ENCODE data around the gene ORC4. TPM values are rescaled to one million over a fixed set of nuclear protein-coding genes. Genes with fewer than 3 reads are reported as not detected.
A peak's percentile ranks its signal among the peaks of the same experiment; 100 is the strongest.
"Not testable (repeated sequence)": the region's sequence is repeated elsewhere in the genome, so short reads cannot be mapped to it uniquely, and the experiment has no call there.

Gene ORC4
- total RNA-seq, 2 donors from 2014 or later, result 57.8 to 61.0 TPM

DNA sequence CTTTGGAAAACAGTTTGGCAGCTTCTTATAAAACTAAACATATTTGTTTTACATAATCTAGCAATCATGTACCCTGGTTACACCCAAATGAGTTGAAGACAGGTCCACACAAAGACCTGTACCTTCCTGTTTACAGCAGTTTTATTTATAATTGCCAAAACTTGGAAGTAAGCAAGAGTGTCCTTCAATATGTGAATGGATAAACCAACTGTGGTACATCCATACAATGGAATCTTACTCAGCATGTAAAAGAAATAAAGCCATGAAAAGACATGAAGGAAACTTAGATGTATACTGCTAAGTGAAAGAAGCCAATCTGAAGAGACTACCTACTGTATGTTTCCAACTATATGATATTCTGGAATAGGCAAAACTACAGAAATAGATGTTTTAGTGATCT, 23.7 kb downstream of the ORC4 start:
- Mint-ChIP-seq H3K27ac (no peak overlapping the region), H3K4me1 (peaks cover 21% of the 10 kb centered on the region), H3K4me3 (no peak overlapping the region), H3K9me3 (peaks cover 23% of the 10 kb centered on the region), H3K27me3 (ENCODE audit: insufficient read depth) (no peaks in the 10 kb centered on the region), H3K36me3 (ENCODE audit: low read depth) (peaks cover 34% of the 10 kb centered on the region)
- Histone ChIP-seq H3K27ac (ENCODE audit: low read depth, low read length) (no peak overlapping the region), H3K4me3 (ENCODE audit: low read length) (no peak overlapping the region), H3K4me1 (ENCODE audit: control insufficient read depth, insufficient read depth, low read length) (peaks cover 3% of the 10 kb centered on the region), H3K27me3 (ENCODE audit: control insufficient read depth, insufficient read depth, low read length, poor library complexity, severe bottlenecking) (no peaks in the 10 kb centered on the region), H3K36me3 (ENCODE audit: control insufficient read depth, insufficient read depth, low read length) (peaks cover 15% of the 10 kb centered on the region), H3K9ac (ENCODE audit: extremely low read depth, low read length, poor library complexity, severe bottlenecking) (no peak overlapping the region), H3K9me3 (ENCODE audit: control insufficient read depth, low read length) (peaks cover 22% of the 10 kb centered on the region)
- DNase-seq, result no peak
- no peak for TF ChIP-seq CTCF (conservative IDR thresholded peaks at IDR 0.05)

GRCh38 chr2:147994965-147995364, 25.6 kb downstream of the ORC4 start:
- not testable (repeated sequence) for H3K4me1 Mint-ChIP-seq; H3K4me1 ChIP-seq (ENCODE audit: control insufficient read depth, insufficient read depth, low read length); H3K27me3 Mint-ChIP-seq (ENCODE audit: insufficient read depth); H3K4me3 Mint-ChIP-seq; H3K4me3 ChIP-seq (ENCODE audit: low read length); DNase-seq; H3K27me3 ChIP-seq (ENCODE audit: control insufficient read depth, insufficient read depth, low read length, poor library complexity, severe bottlenecking); H3K27ac Mint-ChIP-seq; H3K27ac ChIP-seq (ENCODE audit: low read depth, low read length); H3K9ac ChIP-seq (ENCODE audit: extremely low read depth, low read length, poor library complexity, severe bottlenecking)
- Mint-ChIP-seq H3K36me3 (ENCODE audit: low read depth) (peaks cover 34% of the 10 kb centered on the region), H3K9me3 (peaks cover 23% of the 10 kb centered on the region)
- peaks cover 22% of the 10 kb centered on the region for H3K9me3 ChIP-seq (ENCODE audit: control insufficient read depth, low read length)
- peaks cover 15% of the 10 kb centered on the region for H3K36me3 ChIP-seq (ENCODE audit: control insufficient read depth, insufficient read depth, low read length)
- 87 to 91% methylated on average over 7 of the region's 7 CpGs for WGBS, 2 experiments (ENCODE audit: insufficient coverage in 1 of 2, insufficient read length in 1 of 2)

GRCh38 chr2:147989809-147990403, 30.6 kb downstream of the ORC4 start:
- H3K4me1 Mint-ChIP-seq, result peaks cover 5% of the 10 kb centered on the region
- TF ChIP-seq CTCF (conservative IDR thresholded peaks at IDR 0.05), result peak; percentile 79
- Histone ChIP-seq H3K9me3 (ENCODE audit: control insufficient read depth, low read length) (peaks cover 1% of the 10 kb centered on the region), H3K4me3 (ENCODE audit: low read length) (no peak overlapping the region), H3K27ac (ENCODE audit: low read depth, low read length) (no peak overlapping the region), H3K36me3 (ENCODE audit: control insufficient read depth, insufficient read depth, low read length) (no peaks in the 10 kb centered on the region), H3K9ac (ENCODE audit: extremely low read depth, low read length, poor library complexity, severe bottlenecking) (no peak overlapping the region), H3K27me3 (ENCODE audit: control insufficient read depth, insufficient read depth, low read length, poor library complexity, severe bottlenecking) (no peaks in the 10 kb centered on the region), H3K4me1 (ENCODE audit: control insufficient read depth, insufficient read depth, low read length) (no peaks in the 10 kb centered on the region)
- H3K36me3 Mint-ChIP-seq (ENCODE audit: low read depth), result peaks cover 11% of the 10 kb centered on the region
- DNase-seq, result no peak
- 74 to 86% methylated on average over 2 to 4 of the region's 4 CpGs for WGBS, 2 experiments (ENCODE audit: insufficient coverage in 1 of 2, insufficient read length in 1 of 2)
- H3K9me3 Mint-ChIP-seq, result peaks cover 5% of the 10 kb centered on the region
- no peaks in the 10 kb centered on the region for H3K27me3 Mint-ChIP-seq (ENCODE audit: insufficient read depth)
- H3K4me3 Mint-ChIP-seq, result no peak overlapping the region
- no peak overlapping the region for H3K27ac Mint-ChIP-seq

GRCh38 chr2:147989102-147989501, 31.4 kb downstream of the ORC4 start:
- Histone ChIP-seq H3K9me3 (ENCODE audit: control insufficient read depth, low read length) (no peaks in the 10 kb centered on the region), H3K27me3 (ENCODE audit: control insufficient read depth, insufficient read depth, low read length, poor library complexity, severe bottlenecking) (no peaks in the 10 kb centered on the region), H3K4me3 (ENCODE audit: low read length) (no peak overlapping the region), H3K9ac (ENCODE audit: extremely low read depth, low read length, poor library complexity, severe bottlenecking) (no peak overlapping the region), H3K4me1 (ENCODE audit: control insufficient read depth, insufficient read depth, low read length) (no peaks in the 10 kb centered on the region), H3K36me3 (ENCODE audit: control insufficient read depth, insufficient read depth, low read length) (no peaks in the 10 kb centered on the region), H3K27ac (ENCODE audit: low read depth, low read length) (no peak overlapping the region)
- no peak for DNase-seq
- Mint-ChIP-seq H3K4me3 (no peak overlapping the region), H3K4me1 (peaks cover 5% of the 10 kb centered on the region), H3K36me3 (ENCODE audit: low read depth) (peaks cover 6% of the 10 kb centered on the region), H3K9me3 (peaks cover under 1% of the 10 kb centered on the region), H3K27ac (no peak overlapping the region), H3K27me3 (ENCODE audit: insufficient read depth) (no peaks in the 10 kb centered on the region)
- 82 to 92% methylated on average over 2 of the region's 3 CpGs for WGBS, 2 experiments (ENCODE audit: insufficient coverage in 1 of 2, insufficient read length in 1 of 2)
- no peak for TF ChIP-seq CTCF (conservative IDR thresholded peaks at IDR 0.05)

Measured in endodermal cell (in vitro differentiated cells).